ENCODE data around the gene PDYN. TPM values are rescaled to one million over a fixed set of nuclear protein-coding genes. Genes with fewer than 3 reads are reported as not detected.

Gene PDYN
- total RNA-seq, 2 experiments from 2014 or later: not detected

DNA sequence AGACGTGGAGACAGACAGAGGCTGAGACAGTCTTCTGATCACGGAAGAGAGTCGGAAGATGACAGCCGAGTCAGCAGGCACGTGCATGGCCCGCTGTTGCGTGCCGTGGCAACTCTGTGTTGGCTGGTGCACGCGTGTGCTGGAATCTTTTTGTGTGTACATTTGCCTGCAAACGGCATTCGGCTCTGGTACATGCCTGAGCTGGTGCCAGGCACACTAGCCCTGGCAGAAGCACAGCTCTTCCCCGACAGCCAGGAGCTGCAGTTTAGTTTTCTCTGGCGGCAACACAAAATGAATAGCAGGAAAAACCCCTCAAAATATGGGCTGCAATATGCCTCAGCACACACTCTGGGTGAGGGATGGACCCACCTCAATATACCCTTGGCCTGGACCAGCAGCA lies 769 bp upstream of the PDYN start:
- Histone ChIP-seq H3K36me3 (ENCODE audit: insufficient read depth, low read length) (no peaks in the 10 kb centered on the region), H3K9me3 (ENCODE audit: control insufficient read depth in 1 of 2, insufficient read depth in 1 of 2, low read length in 2 of 2) (peaks cover 0 to 9% of the 10 kb centered on the region in 2 experiments), H3K4me1 (ENCODE audit: insufficient read depth, low read length) (no peaks in the 10 kb centered on the region), H3K4me3 (ENCODE audit: low read length) (no peak overlapping the region), H3K27ac (ENCODE audit: low read depth in 1 of 2, low read length in 2 of 2) (no peak overlapping the region), H3K27me3 (ENCODE audit: control insufficient read depth in 1 of 2, insufficient read depth in 2 of 2, low read length in 2 of 2) (peaks cover 18 to 25% of the 10 kb centered on the region in 2 experiments)
- intact Hi-C loops (cut with DNase I, micrococcal nuclease): no loop called here
- Mint-ChIP-seq H3K27me3 (peaks cover 93% of the 10 kb centered on the region), H3K36me3 (ENCODE audit: low read depth) (no peaks in the 10 kb centered on the region), H3K9me3 (no peaks in the 10 kb centered on the region), H3K27ac (no peak overlapping the region), H3K4me1 (ENCODE audit: low read depth) (no peaks in the 10 kb centered on the region), H3K4me3 (no peak overlapping the region)
- no peak for ATAC-seq (ENCODE audit: poor library complexity)
- ChIA-PET POLR2A (no interaction called here), CTCF (no interaction called here)
- DNase-seq: no peak
- TF ChIP-seq, protein P1, sequence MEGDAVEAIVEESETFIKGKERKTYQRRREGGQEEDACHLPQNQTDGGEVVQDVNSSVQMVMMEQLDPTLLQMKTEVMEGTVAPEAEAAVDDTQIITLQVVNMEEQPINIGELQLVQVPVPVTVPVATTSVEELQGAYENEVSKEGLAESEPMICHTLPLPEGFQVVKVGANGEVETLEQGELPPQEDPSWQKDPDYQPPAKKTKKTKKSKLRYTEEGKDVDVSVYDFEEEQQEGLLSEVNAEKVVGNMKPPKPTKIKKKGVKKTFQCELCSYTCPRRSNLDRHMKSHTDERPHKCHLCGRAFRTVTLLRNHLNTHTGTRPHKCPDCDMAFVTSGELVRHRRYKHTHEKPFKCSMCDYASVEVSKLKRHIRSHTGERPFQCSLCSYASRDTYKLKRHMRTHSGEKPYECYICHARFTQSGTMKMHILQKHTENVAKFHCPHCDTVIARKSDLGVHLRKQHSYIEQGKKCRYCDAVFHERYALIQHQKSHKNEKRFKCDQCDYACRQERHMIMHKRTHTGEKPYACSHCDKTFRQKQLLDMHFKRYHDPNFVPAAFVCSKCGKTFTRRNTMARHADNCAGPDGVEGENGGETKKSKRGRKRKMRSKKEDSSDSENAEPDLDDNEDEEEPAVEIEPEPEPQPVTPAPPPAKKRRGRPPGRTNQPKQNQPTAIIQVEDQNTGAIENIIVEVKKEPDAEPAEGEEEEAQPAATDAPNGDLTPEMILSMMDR (IDR thresholded peaks at IDR 0.05): no peak

DNA sequence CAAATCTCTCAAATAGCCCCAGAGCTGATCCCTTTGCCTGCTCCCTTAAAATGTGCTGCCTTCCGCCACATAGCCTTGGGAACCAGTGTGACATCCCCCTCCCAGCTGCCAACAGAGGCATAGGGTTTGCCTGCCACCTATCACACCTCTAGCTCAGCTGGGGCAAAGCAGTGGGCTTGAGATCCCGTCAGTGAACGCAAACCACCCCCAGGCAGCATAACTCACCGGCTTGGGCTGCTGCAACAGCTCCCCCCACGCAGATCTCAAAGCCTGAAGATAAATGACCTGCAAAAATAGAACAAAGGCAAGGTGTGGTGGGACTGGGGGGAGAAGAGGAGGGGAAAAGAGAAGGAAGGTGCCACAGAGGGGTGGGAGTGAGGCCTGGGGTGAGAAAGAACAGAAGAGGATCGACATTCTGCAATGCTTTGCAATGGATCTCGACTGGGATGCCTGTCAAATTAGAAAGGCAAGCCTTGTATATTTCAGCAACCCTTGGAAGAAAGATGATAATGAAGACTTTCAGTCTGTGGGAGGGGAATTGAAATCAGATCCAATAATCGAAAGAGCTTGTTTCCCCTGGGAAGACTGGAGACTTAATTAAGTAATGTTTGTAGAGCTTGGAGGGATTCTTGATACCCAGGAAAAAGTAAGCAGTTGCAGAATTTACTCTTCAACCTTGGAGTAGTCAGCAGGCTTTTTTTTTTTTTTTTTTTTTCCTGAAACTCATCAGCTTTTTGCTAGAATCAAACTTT lies 1.3 kb downstream of the PDYN start:
- H3K9me3 Mint-ChIP-seq: no peaks in the 10 kb centered on the region
- intact Hi-C loops (cut with DNase I, micrococcal nuclease): no loop called here
- H3K27me3 Mint-ChIP-seq: peaks cover 78% of the 10 kb centered on the region
- Histone ChIP-seq H3K4me3 (ENCODE audit: low read length) (no peak overlapping the region), H3K9me3 (ENCODE audit: control insufficient read depth in 1 of 2, insufficient read depth in 1 of 2, low read length in 2 of 2) (peaks cover 0 to 9% of the 10 kb centered on the region in 2 experiments), H3K27ac (ENCODE audit: low read depth in 1 of 2, low read length in 2 of 2) (no peak overlapping the region), H3K4me1 (ENCODE audit: insufficient read depth, low read length) (no peaks in the 10 kb centered on the region), H3K27me3 (ENCODE audit: control insufficient read depth in 1 of 2, insufficient read depth in 2 of 2, low read length in 2 of 2) (peaks cover 14 to 28% of the 10 kb centered on the region in 2 experiments), H3K36me3 (ENCODE audit: insufficient read depth, low read length) (no peaks in the 10 kb centered on the region)
- CTCF ChIA-PET: no interaction called here
- H3K36me3 Mint-ChIP-seq (ENCODE audit: low read depth): no peaks in the 10 kb centered on the region
- H3K4me3 Mint-ChIP-seq: no peak overlapping the region
- DNase-seq: no peak
- no peak overlapping the region for H3K27ac Mint-ChIP-seq
- no peak for ATAC-seq (ENCODE audit: poor library complexity)
- H3K4me1 Mint-ChIP-seq (ENCODE audit: low read depth): no peaks in the 10 kb centered on the region
- TF ChIP-seq, protein P1 (IDR thresholded peaks at IDR 0.05): no peak
- POLR2A ChIA-PET: no interaction called here

DNA sequence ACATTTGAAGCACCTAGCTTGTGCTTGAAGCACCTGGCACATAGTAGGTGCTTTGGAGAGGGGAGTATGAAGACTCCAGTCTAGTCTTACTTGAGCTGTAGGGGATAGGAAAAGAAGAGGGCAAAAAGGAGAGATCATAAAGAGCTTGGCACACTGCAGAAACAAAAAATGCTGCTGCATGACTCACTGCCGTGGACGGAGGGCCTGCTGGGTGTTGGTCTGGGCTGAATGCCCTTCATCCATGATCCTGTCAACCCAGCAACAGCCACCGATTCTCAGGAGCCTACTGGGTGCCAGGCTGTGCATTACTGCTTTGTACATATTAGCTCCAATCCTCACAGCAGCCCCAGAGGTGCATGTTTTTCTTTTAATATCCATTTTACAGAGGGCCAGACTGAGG lies 6.0 kb downstream of the PDYN start:
- DNase-seq: no peak
- Mint-ChIP-seq H3K36me3 (ENCODE audit: low read depth) (no peaks in the 10 kb centered on the region), H3K4me1 (ENCODE audit: low read depth) (no peaks in the 10 kb centered on the region), H3K27ac (no peak overlapping the region), H3K27me3 (peaks cover 58% of the 10 kb centered on the region), H3K4me3 (no peak overlapping the region), H3K9me3 (no peaks in the 10 kb centered on the region)
- Histone ChIP-seq H3K4me1 (ENCODE audit: insufficient read depth, low read length) (no peaks in the 10 kb centered on the region), H3K27ac (ENCODE audit: low read depth in 1 of 2, low read length in 2 of 2) (no peak overlapping the region), H3K27me3 (ENCODE audit: control insufficient read depth in 1 of 2, insufficient read depth in 2 of 2, low read length in 2 of 2) (peaks cover 5 to 16% of the 10 kb centered on the region in 2 experiments), H3K4me3 (ENCODE audit: low read length) (no peak overlapping the region), H3K36me3 (ENCODE audit: insufficient read depth, low read length) (no peaks in the 10 kb centered on the region), H3K9me3 (ENCODE audit: control insufficient read depth in 1 of 2, insufficient read depth in 1 of 2, low read length in 2 of 2) (no peaks in the 10 kb centered on the region)
- intact Hi-C loops (cut with DNase I, micrococcal nuclease): no loop called here
- TF ChIP-seq, protein P1 (IDR thresholded peaks at IDR 0.05): no peak
- no peak for ATAC-seq (ENCODE audit: poor library complexity)
- ChIA-PET CTCF (no interaction called here), POLR2A (no interaction called here)

Data from CD4-positive, alpha-beta T cell (primary cell).